IMR-90 (cell line): ENCODE measurements around the gene ZNF783. TPM values are rescaled to one million over a fixed set of nuclear protein-coding genes. Genes with fewer than 3 reads are reported as not detected.

Experiments used
- ATAC-seq: fragments of 200-7000 bp; cut with Tn5 transposase; 2 replicates; pipeline ENCODE4 v1.9.1; 2020; ENCODE audit warnings: low read depth, mild to moderate bottlenecking, moderate library complexity
- BruUV-seq: library from RNA; stranded (reverse); fragments of 400-500 nt; replicated peaks from 2 replicates; lab custom pipeline; 2021; lab: Mats Ljungman, UMichigan
- CTCF ChIA-PET: fragments of 300-600 bp; formaldehyde crosslinking; extraction: SDS; loops from one replicate; lab custom pipeline; 2021; ENCODE audit warnings: antibody characterized with exemption; lab: Yijun Ruan, JAX
- POLR2A ChIA-PET: fragments of 300-600 bp; sonication (Branson Sonifier 250); formaldehyde crosslinking; loops from one replicate; lab custom pipeline; 2022; ENCODE audit warnings: antibody characterized with exemption; ENCODE audit not compliant: unreplicated experiment; lab: Charles Lee
- DNase-seq: peaks from one replicate; pipeline ENCODE4 v3.0.0; 2013
- H2AFZ ChIP-seq: replicated peaks from 2 replicates; pipeline ENCODE3; 2013; ENCODE audit warnings: low read length, mild to moderate bottlenecking; ENCODE audit not compliant: poor library complexity
- H2AK5ac ChIP-seq: 2 replicates; pipeline ENCODE4 v1.6.1; 2013; ENCODE audit warnings: low read depth, low read length, inconsistent platforms
- H2AK9ac ChIP-seq: replicated peaks from 2 replicates; pipeline ENCODE3; 2013; ENCODE audit warnings: mild to moderate bottlenecking, low read depth, low read length, moderate library complexity; ENCODE audit not compliant: poor library complexity
- H2BK120ac ChIP-seq: 2 replicates; pipeline ENCODE4 v1.6.1; 2013; ENCODE audit warnings: low read depth, low read length, inconsistent platforms
- H2BK15ac ChIP-seq: 3 replicates; pipeline ENCODE4 v1.6.1; 2013; ENCODE audit warnings: low read depth, low read length, inconsistent platforms
- H2BK20ac ChIP-seq: 2 replicates; pipeline ENCODE4 v1.6.1; 2013; ENCODE audit warnings: low read depth, mild to moderate bottlenecking, inconsistent platforms, low read length, moderate library complexity
- H2BK5ac ChIP-seq: 2 replicates; pipeline ENCODE4 v1.6.1; 2013; ENCODE audit warnings: mild to moderate bottlenecking, low read depth, low read length, inconsistent platforms; ENCODE audit not compliant: poor library complexity, severe bottlenecking
- H3K14ac ChIP-seq: replicated peaks from 2 replicates; pipeline ENCODE4 v1.6.1; 2013; ENCODE audit warnings: low read depth, low read length, inconsistent platforms
- H3K18ac ChIP-seq: 2 replicates; pipeline ENCODE4 v1.6.1; 2013; ENCODE audit warnings: low read depth, low read length, control low read depth
- H3K23ac ChIP-seq: 2 replicates; pipeline ENCODE4 v1.6.1; 2013; ENCODE audit warnings: low read depth, low read length, inconsistent platforms
- H3K27ac ChIP-seq: 2 replicates; pipeline ENCODE4 v1.5.1; 2013; ENCODE audit warnings: mild to moderate bottlenecking, control low read depth, low read length; ENCODE audit not compliant: insufficient read depth
- H3K27me3 ChIP-seq: 2 replicates; pipeline ENCODE4 v1.6.1; 2013; ENCODE audit warnings: low read length; ENCODE audit not compliant: control insufficient read depth, insufficient read depth
- H3K36me3 ChIP-seq: 2 replicates; pipeline ENCODE4 v1.6.1; 2013; ENCODE audit warnings: low read length, mixed read lengths; ENCODE audit not compliant: control insufficient read depth, insufficient read depth
- H3K4ac ChIP-seq: 2 replicates; pipeline ENCODE4 v1.6.1; 2013; ENCODE audit warnings: low read depth, low read length, inconsistent platforms
- H3K4me1 ChIP-seq: 2 replicates; pipeline ENCODE4 v1.6.1; 2013; ENCODE audit warnings: low read length, mixed read lengths; ENCODE audit not compliant: control insufficient read depth, insufficient read depth
- H3K4me2 ChIP-seq: 2 replicates; pipeline ENCODE4 v1.6.1; 2013; ENCODE audit warnings: low read depth, mild to moderate bottlenecking, control low read depth, low read length, moderate library complexity
- H3K4me3 ChIP-seq: 2 replicates; pipeline ENCODE4 v1.5.1; 2013; ENCODE audit warnings: low read depth, mild to moderate bottlenecking, control low read depth, low read length, moderate library complexity; ENCODE audit not compliant: insufficient read depth
- H3K56ac ChIP-seq: 2 replicates; pipeline ENCODE4 v1.6.1; 2013; ENCODE audit warnings: low read length, inconsistent platforms; ENCODE audit not compliant: insufficient read depth; ENCODE audit errors: extremely low read depth
- H3K79me1 ChIP-seq, 2 experiments: 2 replicates each; pipeline ENCODE4 v1.6.1; 2013; ENCODE audit warnings: low read length in 2 of 2, inconsistent platforms in 1 of 2, low read depth in 1 of 2
- H3K9ac ChIP-seq: 2 replicates; pipeline ENCODE4 v1.6.1; 2013; ENCODE audit warnings: low read depth, low read length, control low read depth
- H3K9me1 ChIP-seq: 2 replicates; pipeline ENCODE4 v1.6.1; 2013; ENCODE audit warnings: low read length, inconsistent platforms; ENCODE audit not compliant: insufficient read depth
- H3K9me3 ChIP-seq: 2 replicates; pipeline ENCODE4 v1.6.1; 2013; ENCODE audit warnings: low read length; ENCODE audit not compliant: control insufficient read depth, insufficient read depth
- H4K20me1 ChIP-seq: 2 replicates; pipeline ENCODE4 v1.6.1; 2013; ENCODE audit warnings: low read length, inconsistent platforms; ENCODE audit not compliant: insufficient read depth
- H4K5ac ChIP-seq: 2 replicates; pipeline ENCODE4 v1.6.1; 2013; ENCODE audit warnings: mild to moderate bottlenecking, low read depth, low read length, control low read depth
- H4K8ac ChIP-seq, 2 experiments: 2 replicates each; pipeline ENCODE4 v1.6.1; 2013; ENCODE audit warnings: low read depth in 2 of 2, low read length in 2 of 2, control low read depth in 1 of 2, inconsistent platforms in 1 of 2
- H4K91ac ChIP-seq: 2 replicates; pipeline ENCODE4 v1.6.1; 2013; ENCODE audit warnings: low read depth, low read length, inconsistent platforms; ENCODE audit not compliant: insufficient read depth
- BHLHE40 ChIP-seq: fragments of 150-350 bp; IDR thresholded peaks from 2 replicates; pipeline ENCODE4 v1.6.1; 2016; ENCODE audit warnings: mild to moderate bottlenecking, low read depth, low read length
- CEBPB ChIP-seq: IDR thresholded peaks from 2 replicates; pipeline ENCODE4 v1.6.1; 2012; ENCODE audit warnings: low read depth, low read length, improper control_type of control experiment
- CTCF ChIP-seq: conservative IDR thresholded peaks from 2 replicates; pipeline ENCODE4 v1.5.1; 2012; ENCODE audit warnings: mild to moderate bottlenecking, low read depth, low read length, improper control_type of control experiment
- MAZ ChIP-seq: IDR thresholded peaks from 2 replicates; pipeline ENCODE4 v1.6.1; 2012; ENCODE audit warnings: low read depth, mild to moderate bottlenecking, low read length, improper control_type of control experiment, moderate library complexity, borderline replicate concordance
- MXI1 ChIP-seq: IDR thresholded peaks from 2 replicates; pipeline ENCODE4 v1.6.1; 2012; ENCODE audit warnings: low read depth, mild to moderate bottlenecking, low read length, moderate library complexity, borderline replicate concordance
- POLR2A ChIP-seq: IDR thresholded peaks from 2 replicates; pipeline ENCODE4 v1.6.1; 2012; ENCODE audit warnings: mild to moderate bottlenecking, low read depth, low read length
- RAD21 ChIP-seq: IDR thresholded peaks from 2 replicates; pipeline ENCODE4 v1.6.1; 2012; ENCODE audit warnings: low read length, improper control_type of control experiment
- RCOR1 ChIP-seq: IDR thresholded peaks from 2 replicates; pipeline ENCODE4 v1.6.1; 2012; ENCODE audit warnings: mild to moderate bottlenecking, low read length, improper control_type of control experiment; ENCODE audit not compliant: insufficient replicate concordance
- SMC3 ChIP-seq: fragments of 150-350 bp; IDR thresholded peaks from 2 replicates; pipeline ENCODE4 v1.6.1; 2016; ENCODE audit warnings: low read depth, mild to moderate bottlenecking, antibody characterized with exemption, low read length, moderate library complexity
- USF2 ChIP-seq: fragments of 150-350 bp; IDR thresholded peaks from 2 replicates; pipeline ENCODE4 v1.6.1; 2017; ENCODE audit warnings: mild to moderate bottlenecking, antibody characterized with exemption, low read length, low read depth
- WGBS, 2 experiments: methylation state at CpG; one replicate each; pipeline versions ENCODE4 v1.1.5 to v1.1.7; 2013; ENCODE audit warnings: missing lambda C conversion rate in 2 of 2; ENCODE audit not compliant: insufficient read length in 1 of 2; ENCODE audit errors: extremely low coverage in 2 of 2; 5-methylcytosine and 5-hydroxymethylcytosine counted together
- dilution Hi-C: fragments of 300-500 bp; cut with HindIII; formaldehyde crosslinking; loops from one replicate; pipeline ENCODE4 v1.14.3; 2018; ENCODE audit warnings: low sequenced_read_pairs; ENCODE audit not compliant: unreplicated experiment
- in situ Hi-C: fragments of 300-500 bp; cut with MboI; formaldehyde crosslinking; loops from 3 replicates; pipeline ENCODE4 v1.14.3; 2019; ENCODE audit warnings: low sequenced_read_pairs, inconsistent platforms, mixed read lengths
- intact Hi-C: fragments of 100-400 bp; cut with micrococcal nuclease; formaldehyde crosslinking; loops from 2 replicates; pipeline ENCODE4 v1.10.0; 2022
- polyA plus RNA-seq, 3 experiments: library from polyadenylated mRNA; depleted of rRNA; stranded (reverse); fragments of >200 nt; gene quantifications; 2 replicates each; pipeline ENCODE4 v1.2.3, GENCODE V29; 2012; ENCODE audit warnings: low replicate concordance in 1 of 3
- total RNA-seq: library from RNA; depleted of rRNA; stranded (reverse); fragments of >200 nt; gene quantifications from 2 replicates; pipeline ENCODE4 v1.2.3, GENCODE V29; 2012

ZNF783 gene
- total and polyA plus RNA-seq, 2 of the 4 experiments (the other 2 are of a cell fraction): 2.3 to 7.2 TPM

- Histone ChIP-seq H3K27ac (no peak overlapping the region), H3K9me3 (no peaks in the 10 kb centered on the region), H2BK5ac (no peak overlapping the region), H2AK9ac (no peak overlapping the region), H3K18ac (no peak overlapping the region), H3K79me1 (no peaks in the 10 kb centered on the region), H4K91ac (no peak overlapping the region), H2BK120ac (no peak overlapping the region), H2BK15ac (no peak overlapping the region), H3K4ac (no peak overlapping the region), H3K4me3 (no peak overlapping the region), H3K9me1 (no peaks in the 10 kb centered on the region), H4K8ac (no peak overlapping the region), H4K5ac (no peak overlapping the region), H4K20me1 (no peaks in the 10 kb centered on the region), H3K23ac (no peak overlapping the region), H2AK5ac (no peak overlapping the region), H3K14ac (no peak overlapping the region), H3K9ac (no peak overlapping the region), H3K36me3 (no peaks in the 10 kb centered on the region), H2AFZ (no peak overlapping the region), H3K56ac (no peak overlapping the region), H2BK20ac (no peak overlapping the region), H3K4me2 (no peak overlapping the region), H3K4me1 (no peaks in the 10 kb centered on the region), H3K27me3 (peaks cover 6% of the 10 kb centered on the region)
- ChIA-PET POLR2A (no interaction called here), CTCF (no interaction called here)
- intact Hi-C loops: loop anchor here (10.0 kb wide), 1 partner anchor 275 kb away; no protein-coding TSS in a partner anchor
- dilution Hi-C loops: no loop called here
- ATAC-seq (no peak), DNase-seq (no peak)
- no TSS peak for BruUV-seq
- in situ Hi-C loops: no loop called here
- TF ChIP-seq USF2 (no peak), RCOR1 (no peak), CEBPB (no peak), CTCF (no peak), BHLHE40 (no peak), MAZ (no peak), RAD21 (no peak), MXI1 (no peak), SMC3 (no peak), POLR2A (no peak)
- no CpG with 5 or more reads among the region's 6 CpGs for WGBS, 2 experiments
These were observed 57.4 kb downstream of the ZNF783 start for GRCh38 chr7:149319376-149319775.
